GM19043 (cell line): Measurements from ENCODE around the gene MRRF.
"Not testable (repeated sequence)": the region's sequence is repeated elsewhere in the genome, so short reads cannot be mapped to it uniquely, and the experiment has no call there.

ENCODE experiments used
- ATAC-seq: cut with Tn5 transposase; IDR thresholded peaks from one replicate; pipeline ENCODE4 v1.9.1; 2021; ENCODE audit warnings: low read depth; ENCODE audit not compliant: unreplicated experiment

The MRRF gene

DNA sequence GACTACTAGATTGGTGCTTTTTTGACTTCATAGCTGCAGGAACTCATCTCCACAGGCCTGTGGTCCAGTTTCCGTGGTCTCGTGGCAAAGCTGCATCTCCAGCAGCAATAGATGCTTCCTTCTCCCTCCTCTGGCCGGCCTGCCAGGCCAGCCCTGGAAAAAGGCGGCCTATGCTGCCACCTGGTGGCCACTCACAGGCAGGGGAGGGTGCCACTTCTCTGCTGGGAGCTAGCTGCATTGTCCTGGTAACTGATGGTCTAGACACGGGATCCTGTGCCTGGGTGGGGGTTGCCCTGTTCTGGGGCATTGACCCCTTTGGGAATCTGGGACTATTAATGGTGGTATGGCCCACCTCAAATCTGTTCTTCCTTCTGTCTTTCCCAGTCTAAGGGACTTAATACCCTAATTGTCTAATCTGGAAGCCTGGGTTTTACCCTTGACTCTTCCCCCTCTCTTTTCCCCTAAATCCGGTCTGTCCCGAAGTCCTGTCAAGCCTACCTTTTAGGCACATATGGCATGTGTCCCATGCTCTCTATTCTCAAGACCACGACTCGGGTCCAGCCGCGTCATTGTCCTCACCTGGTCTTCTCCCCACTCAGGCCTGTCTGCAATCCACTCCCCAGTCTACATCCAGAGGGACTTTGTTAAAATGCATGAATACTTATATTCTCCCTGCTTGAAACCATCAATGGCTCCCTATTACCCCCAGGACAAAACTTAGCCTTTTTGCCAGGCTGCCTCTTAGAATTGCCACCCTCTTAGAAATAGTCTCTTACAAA is 86.1 kb downstream of the MRRF start:
- peak; percentile 80 for ATAC-seq

DNA sequence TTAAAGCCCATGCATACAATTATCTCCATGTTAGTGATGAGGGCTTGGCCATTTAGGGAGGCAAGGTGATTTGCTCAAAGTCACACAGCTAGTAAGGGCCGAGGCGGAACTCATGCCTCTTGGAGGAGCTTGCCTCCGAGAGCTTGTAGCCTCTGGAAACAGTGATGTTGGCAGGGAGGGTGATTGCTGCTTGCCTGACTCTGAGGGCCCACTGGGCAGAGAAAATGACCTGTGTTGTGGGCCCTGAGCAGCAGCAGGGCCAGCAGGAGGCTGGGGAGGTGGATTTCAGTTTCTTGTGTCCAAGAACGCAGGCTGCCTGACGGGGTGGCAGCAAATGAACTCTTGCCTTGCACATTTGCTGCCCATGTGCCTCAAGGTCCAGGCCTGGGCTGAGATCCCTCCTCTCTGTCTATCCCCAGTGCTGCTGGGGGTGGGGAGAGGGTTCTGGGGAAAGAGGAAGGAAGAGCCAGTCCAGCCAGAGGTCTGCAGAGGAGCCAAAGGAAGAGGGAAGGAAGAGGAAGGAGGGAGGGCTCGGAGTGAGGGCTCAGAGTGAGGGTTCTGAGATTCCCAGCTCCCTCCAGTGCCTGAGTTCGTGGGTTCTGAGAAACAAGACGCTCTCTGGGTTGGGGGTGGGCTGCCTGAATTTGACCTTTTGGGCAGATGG is 90.0 kb downstream of the MRRF start:
- ATAC-seq, result no peak

DNA sequence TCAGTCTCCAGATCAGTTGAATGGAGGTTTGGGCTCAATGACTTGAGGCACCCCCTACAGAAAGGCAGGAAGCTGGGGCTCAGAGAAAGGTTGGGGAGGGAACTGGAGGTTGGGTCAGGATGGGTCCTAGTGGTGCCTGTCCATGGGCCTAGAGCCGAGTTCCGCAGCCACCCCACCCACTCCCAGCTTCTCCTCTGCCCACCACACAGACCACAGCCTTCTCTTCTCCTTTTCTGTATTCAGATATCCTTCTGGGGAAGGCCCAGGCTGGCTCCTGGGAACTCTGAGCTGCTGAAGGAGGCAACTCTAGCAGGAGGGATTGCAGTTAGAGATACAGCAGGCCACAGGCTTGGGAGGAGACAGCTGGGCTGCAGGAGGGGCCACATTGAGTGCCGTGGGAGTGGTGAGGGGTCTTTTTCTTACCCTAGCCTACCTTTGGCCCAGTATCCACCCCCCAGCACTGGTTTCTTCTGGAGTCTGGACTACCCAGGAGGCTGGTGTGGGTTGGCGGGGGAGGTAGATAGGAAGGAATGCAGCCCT is 90.7 kb downstream of the MRRF start:
- no peak for ATAC-seq

DNA sequence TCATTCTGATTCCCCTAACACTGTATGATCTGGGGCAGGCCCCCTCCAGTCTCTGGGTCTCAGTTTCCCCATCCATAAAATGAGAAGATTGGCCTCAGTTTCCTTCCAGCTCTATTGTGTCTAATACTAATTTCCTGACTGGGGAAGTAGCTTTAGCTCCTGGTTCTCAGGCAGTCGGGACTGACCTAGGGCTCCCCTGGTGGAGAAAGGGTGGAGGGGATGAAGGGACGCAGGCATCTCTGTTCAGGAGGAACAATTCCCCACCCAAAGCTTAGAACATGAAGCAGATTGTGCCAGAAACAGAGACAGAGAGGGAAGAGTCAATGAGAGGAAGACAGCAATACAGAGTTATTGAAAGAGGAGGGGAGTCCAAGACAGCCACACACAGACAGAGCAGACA is 91.9 kb downstream of the MRRF start:
- no peak for ATAC-seq

DNA sequence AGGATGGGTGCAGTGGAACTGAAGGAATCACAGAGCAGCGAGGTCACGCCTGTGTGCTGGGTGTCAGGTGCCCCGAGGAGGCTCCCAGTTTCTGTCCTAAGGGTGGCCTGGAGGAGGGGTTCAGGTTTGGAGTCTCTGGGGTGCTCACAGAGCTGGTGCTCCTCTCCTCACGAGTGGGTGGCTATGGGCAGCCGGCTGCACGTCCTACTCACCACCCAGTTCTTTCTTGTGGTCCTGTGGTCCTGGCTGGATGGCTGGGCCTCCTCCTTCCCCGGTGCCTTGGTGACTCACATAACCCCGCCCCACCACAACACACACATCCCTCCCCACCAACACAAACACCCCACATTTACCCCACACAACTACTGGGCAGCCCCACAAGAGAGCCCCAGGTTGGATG is 96.2 kb downstream of the MRRF start:
- no peak for ATAC-seq

DNA sequence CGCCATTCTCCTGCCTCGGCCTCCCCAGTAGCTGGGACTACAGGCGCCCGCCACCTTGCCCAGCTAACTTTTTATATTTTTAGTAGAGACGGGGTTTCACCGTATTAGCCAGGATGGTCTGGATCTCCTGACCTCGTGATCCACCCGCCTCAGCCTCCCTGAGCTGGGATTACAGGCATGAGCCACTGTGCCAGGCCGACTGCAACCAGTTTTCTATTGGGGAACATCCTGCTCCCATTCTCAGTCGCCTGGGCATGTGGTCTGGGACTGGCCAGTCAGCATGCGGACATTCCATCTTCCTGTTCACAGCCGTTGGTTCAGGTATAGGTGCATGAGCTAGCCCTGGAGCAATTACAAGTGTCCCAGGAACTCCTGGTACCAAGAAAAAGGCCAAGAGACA is 98.4 kb downstream of the MRRF start:
- ATAC-seq, result not testable (repeated sequence)

DNA sequence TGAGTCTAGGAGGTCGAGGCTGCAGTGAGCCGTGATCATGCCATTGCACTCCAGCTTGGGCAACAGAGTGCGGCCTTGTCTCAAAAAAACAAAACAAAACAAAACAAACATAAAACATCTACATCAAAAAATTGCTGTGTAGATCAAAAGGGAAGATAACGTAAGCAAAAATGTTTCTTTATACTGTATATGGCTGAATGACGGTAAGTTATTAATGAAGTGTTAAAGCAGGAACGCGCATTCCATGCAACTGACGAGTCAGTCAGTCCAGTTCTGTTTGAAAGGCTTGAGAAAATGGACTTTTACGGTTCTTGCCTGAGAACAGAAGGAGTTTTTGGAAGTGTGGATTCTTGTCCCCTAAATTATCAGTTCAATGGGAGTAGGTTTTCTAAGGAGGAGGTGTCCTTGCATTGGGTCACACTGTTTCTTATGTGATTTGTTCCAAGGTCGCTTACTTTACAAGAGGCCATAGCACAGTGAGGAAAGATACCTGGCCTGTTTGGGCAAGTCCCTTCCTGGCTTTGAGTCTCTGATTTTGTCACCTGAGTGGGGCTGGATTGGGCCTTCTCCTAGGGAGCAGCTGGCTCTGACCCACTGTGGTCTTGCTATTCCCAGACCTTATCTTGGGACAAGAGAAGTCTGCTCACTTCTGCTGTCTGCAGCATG is 99.6 kb downstream of the MRRF start:
- no peak for ATAC-seq

DNA sequence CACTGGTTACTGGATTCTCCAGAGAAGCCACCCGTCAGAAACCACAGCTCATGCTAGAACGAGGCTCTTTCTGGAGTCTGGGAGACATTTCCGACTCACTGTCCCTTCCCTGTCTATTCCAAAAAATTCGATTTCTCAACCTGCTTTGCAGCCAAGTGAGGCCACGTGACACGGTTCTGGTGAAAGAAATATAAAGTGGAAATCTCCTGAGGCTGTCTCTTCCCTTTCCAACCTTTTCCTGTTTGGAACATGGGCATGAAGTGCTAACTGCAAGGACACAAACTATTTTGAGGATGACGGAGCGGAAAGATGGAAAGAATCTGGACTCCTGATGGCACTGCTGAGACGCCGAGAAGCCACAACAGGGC is 100.1 kb downstream of the MRRF start:
- ATAC-seq, result no peak

DNA sequence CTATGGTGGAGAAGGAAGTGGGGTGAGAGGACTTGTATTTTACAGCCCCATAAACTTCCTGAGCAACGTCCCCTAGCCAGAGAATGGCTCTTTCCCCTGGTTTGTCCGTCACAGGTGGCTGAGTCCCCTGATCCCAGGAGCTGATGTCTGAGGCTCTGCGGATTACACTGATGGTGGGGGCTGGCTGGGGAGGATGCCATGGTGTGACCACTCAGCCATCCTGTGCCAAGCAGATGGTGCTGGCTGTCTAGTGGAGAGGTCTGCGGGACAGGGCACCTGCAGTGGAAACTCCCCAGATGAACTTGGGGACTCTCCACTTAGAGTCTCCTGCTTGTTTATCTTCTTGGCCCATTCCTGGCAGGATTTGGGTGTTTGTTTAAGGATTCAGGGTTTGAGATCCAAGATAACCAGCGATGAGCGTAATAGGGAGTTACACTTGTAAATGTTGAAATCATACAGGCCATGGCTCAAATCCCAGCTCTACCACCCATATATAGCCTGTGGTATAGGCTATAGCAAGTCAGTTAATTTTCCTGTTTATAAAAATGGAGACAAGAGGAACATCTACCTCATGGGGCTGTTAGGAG is 101.5 kb downstream of the MRRF start:
- ATAC-seq, result no peak

DNA sequence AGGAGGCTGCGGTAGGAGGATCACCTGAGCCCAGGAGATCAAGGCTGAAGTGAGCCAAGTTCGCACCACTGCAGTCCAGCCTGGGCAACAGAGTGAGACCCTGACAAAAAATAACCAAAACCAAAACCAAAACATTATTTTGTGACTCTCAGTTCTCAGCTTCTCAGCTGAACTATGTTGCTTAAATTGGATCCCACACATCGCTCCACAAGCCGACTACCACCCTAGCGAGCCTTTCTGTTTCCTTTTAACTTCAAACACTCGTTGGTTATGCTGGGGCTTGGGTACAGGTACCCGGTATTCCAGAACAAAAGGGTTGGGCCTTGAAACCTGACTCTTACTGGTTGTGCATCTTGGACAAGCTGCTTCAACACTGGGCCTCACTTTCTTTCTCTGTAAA is 102.4 kb downstream of the MRRF start:
- no peak for ATAC-seq

DNA sequence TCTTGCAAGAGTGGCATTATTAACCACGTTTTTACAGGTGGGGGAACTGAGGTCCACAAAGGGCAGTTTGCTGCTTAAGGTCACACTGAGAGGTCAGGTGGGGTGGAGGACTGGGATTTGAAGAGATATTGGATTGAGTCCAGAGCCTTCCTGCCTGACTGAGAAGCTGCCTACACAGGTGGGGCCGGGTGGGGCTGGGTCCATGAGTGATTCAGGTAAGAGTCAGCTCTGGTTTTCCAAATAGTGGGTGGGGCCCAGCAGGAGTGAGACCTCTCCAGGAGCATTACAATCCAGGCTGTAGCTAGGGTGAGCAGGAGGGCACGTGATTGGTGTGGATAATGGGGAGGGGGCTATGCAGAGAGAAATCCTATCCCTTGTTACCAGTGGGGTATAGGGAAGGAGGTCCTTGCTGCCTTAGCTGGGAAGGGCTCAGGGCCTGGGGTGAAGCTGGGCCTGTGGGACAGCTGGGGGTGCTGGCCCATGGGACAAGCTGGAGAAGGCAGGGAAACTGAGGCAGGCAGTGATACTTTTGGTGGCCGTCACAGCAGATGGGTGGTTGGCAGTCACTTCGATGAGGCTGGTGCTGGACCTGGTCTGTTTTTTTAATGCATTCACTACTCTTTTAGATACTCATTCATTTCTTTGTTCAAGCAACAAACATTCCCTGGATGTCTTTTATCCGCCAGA is 103.2 kb downstream of the MRRF start:
- no peak for ATAC-seq

DNA sequence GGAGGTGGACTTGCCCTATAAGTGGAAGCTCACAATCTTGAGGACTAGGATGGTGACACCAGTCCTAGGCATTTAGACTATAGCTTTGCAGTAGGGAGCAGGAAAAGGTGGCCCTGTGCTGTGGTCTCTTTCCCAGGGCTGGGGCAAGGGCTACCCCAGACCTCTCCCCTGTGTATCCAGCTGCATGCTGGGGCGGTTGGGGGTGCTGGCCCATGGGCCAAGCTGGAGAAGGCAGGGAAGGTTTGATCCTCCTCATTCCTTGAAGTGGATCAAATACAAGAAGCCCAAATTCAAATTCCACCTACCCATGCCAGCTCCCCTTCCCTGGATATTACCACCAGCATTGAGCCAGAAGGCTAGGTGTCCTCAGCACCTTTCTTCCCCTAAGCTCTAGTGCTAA is 104.0 kb downstream of the MRRF start:
- ATAC-seq, result no peak

DNA sequence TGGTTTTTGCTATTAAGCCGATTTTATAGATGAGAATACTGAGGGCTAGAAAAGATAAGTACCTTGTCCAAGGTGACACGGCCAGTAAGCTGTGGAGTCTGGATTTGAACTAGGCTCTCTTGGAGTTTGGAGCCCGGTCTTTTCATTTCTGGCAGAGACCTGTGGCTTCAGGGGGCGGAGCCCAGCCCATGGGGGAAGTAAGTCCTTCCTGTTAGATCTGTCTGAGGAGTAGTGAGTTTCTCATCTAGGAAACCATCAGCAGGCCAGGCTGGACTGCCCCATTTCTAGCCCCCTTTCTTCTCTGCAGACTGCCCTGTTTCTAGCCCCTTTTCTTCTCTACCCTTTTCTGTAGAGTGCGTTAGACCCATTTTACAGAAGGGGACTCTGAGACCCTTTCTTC is 105.6 kb downstream of the MRRF start:
- peak; percentile 37 for ATAC-seq

DNA sequence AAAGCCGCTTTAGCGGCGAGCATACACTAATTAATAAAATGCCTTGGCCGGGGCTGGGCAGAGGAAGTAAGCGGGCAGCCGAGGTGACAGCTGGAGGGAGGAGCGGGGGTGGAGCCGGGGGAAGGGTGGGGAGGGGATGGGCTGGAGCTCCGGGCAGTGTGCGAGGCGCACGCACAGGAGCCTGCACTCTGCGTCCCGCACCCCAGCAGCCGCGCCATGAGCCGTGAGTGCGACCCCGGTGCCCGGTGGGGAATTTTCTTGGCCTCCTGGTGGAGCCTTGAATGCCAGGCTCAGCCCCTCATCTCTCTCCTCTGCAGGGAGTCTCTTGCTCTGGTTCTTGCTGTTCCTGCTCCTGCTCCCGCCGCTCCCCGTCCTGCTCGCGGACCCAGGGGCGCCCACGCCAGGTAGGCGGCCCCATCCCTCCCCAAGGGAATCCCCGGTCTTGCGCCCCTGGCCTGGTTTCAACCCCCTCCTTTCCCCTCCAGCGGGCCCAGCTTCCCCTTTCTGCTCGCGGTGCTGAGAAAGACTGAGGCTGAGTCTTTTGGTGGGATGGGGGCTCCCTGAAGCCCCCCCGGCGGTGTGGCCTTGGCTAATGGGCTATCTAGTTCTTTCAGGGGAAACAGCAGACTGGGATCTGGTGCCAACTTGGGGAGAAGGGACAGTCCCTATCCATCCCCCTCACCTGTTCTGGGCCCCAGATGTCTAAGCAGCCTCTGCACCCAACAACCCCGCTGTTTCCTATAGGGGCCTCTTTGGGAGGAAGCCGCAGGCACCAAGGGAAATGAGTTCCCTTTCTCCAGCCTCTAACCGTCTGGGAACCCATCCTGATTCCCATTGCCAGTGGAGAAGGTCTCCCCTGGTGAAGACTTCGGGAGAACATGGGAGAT is 106.4 kb downstream of the MRRF start, which contains the start of gene PTGS1:
TSS of gene PTGS1 (plus strand) at position 156 of the 887 bp plus-strand sequence. CDS start at position 217, 61 bp downstream.
- ATAC-seq, result peak; percentile 49

DNA sequence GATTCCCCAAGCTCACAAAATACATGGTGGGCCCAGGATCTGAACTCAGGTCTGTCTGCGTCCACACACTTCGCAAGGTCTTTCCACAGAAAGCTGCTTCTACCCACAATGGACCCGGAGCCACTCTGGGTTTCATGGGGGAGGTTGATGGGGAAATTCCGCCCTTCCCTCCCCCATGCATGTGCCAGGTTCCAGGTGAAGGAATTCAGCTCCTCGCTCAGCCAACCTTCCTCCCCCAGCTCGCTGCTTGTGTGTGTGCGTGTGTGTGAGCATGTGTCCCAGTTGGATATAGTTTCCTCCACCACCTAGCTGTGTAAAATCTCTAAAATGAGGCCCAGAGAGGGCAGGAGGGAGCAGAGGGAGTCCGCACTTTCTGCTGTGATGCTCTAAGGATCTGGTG is 107.2 kb downstream of the MRRF start:
- ATAC-seq, result no peak

DNA sequence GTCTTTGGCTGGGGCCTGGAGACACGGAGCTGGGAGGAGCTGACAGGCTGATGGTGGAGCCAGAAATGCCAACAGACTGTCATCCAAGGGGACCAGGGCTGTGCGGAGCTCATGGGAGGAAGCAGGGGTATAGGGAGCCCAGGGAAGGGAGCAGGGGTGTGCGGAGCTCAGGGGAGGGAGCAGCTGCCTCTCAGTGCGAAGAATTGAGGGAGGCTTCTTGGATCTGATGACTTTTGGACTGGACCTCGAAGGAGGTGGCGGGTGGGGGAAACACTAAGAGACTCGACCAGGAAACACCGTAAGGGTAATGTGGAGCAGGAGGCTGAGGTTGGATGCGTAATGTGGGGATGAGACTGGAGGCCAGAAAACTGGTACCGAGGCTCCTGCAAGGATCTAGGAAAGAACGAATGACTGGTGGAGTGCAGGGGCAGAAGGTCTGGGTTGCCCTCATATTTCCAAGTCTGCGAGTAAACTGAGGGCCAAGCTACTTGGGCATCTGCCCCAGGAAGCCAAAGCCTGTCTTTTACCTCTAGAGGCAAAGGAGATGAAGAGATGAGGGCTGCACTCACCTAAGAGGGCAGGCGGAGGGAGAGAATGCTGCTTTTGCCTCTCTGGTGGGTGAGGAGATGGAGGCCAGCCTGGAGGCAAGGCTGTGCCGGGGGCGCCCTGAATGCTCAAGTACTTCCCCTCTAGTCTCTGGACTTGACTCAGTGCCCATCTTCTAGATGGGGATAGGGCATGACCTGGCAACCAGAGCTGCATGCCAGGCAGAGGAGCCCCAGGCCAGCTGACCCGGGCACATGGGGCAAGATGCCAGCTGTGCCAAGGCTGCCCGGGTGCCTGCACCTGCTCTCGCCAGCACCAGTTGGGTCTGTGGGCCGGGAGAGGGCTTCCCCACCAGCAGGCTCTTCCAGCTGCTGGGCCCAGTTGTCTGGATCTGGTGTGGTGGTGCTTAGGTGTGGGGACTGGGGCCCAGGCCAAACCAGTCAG is 108.5 kb downstream of the MRRF start:
- no peak for ATAC-seq

DNA sequence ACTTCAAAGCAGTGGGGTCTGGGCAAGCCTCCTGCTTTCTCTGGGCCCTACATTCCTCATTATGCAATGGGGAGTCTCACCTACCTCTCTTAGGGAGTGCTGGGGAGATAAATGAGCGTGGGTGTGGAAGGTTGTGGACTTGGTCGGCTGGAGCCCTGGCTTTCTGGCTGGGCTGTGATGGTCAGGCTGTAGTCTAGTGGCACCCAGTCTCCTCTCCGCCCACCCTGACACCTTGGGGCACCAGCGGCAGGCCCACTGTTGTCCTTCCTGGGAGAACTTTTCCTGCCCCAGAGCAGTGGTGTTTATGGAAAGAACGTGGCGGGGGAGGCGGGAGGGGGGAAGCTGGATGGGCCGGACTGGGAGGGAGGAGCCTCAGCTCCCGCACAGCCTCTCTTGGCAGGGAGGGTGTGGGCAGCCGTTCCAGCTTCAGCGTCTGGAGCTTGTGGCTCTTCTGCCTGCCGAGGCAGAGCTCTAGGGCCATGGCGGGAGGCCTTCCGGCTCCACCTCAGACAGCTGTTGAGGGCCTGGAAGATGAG is 110.3 kb downstream of the MRRF start:
- ATAC-seq, result no peak

DNA sequence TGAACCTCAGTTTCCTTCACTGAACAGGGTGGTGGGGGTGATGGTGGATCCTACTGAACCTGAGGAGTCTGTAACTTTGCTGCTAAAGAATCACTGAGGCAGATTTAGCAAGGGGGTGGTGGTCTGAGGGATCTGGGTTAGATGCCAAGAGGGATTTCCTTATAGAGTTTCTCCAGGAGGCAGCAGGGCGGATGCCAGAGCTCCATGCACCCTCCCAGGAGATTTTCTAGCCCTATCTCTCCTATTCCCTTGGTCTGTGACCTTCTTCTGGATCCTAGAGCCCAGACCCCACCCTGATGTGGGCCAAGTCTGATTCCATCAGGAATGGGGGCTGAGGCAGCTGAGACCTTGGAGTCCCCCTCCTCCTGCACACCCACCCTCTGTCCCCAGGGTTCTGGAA is 112.1 kb downstream of the MRRF start:
- no peak for ATAC-seq
